ENCODE results near the gene UBE2E2. TPM values are rescaled to one million over a fixed set of nuclear protein-coding genes. Genes with fewer than 3 reads are reported as not detected.

The UBE2E2 gene
- total RNA-seq, 1 donor: 41.5 TPM

GRCh38 chr3:23236890-23237289 lies 33.8 kb downstream of the UBE2E2 start:
- H3K4me3 ChIP-seq (ENCODE audit: low read depth, low read length): no peak overlapping the region
- DNase-seq (ENCODE audit: low read depth): no peak
- TF ChIP-seq, protein P1, sequence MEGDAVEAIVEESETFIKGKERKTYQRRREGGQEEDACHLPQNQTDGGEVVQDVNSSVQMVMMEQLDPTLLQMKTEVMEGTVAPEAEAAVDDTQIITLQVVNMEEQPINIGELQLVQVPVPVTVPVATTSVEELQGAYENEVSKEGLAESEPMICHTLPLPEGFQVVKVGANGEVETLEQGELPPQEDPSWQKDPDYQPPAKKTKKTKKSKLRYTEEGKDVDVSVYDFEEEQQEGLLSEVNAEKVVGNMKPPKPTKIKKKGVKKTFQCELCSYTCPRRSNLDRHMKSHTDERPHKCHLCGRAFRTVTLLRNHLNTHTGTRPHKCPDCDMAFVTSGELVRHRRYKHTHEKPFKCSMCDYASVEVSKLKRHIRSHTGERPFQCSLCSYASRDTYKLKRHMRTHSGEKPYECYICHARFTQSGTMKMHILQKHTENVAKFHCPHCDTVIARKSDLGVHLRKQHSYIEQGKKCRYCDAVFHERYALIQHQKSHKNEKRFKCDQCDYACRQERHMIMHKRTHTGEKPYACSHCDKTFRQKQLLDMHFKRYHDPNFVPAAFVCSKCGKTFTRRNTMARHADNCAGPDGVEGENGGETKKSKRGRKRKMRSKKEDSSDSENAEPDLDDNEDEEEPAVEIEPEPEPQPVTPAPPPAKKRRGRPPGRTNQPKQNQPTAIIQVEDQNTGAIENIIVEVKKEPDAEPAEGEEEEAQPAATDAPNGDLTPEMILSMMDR (IDR thresholded peaks at IDR 0.05; ENCODE audit: insufficient read depth, low read depth, low read length): no peak

DNA sequence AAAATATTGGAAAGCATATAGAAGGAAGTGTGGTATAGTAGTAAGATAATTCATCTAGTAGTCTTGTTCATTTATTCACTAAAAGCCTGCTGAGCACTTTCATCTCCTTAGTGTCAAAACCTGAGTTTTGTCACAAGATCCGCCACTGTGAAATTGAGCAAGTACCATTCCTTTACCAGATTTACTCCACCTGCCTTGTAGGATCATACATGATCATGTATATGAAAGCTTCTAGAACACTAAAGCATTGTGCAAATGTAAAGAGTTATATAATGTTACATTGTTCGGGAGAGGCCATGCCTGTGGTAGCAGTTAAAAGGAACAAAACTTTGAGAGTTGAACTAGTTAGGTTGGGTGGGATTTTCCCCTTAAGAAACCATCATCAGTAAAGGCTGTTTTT lies 35.0 kb downstream of the UBE2E2 start:
- no peak for DNase-seq (ENCODE audit: low read depth)
- TF ChIP-seq, protein P1 (IDR thresholded peaks at IDR 0.05; ENCODE audit: insufficient read depth, low read depth, low read length): no peak
- H3K4me3 ChIP-seq (ENCODE audit: low read depth, low read length): no peak overlapping the region

- no peak overlapping the region for H3K4me3 ChIP-seq (ENCODE audit: low read depth, low read length)
- DNase-seq (ENCODE audit: low read depth): no peak
- TF ChIP-seq, protein P1 (IDR thresholded peaks at IDR 0.05; ENCODE audit: insufficient read depth, low read depth, low read length): no peak
Measured at GRCh38 chr3:23238578-23238977, 35.5 kb downstream of the UBE2E2 start.

- no peak overlapping the region for H3K4me3 ChIP-seq (ENCODE audit: low read depth, low read length)
- TF ChIP-seq, protein P1 (IDR thresholded peaks at IDR 0.05; ENCODE audit: insufficient read depth, low read depth, low read length): no peak
- DNase-seq (ENCODE audit: low read depth): no peak
Measured at GRCh38 chr3:23239211-23240068, 36.3 kb downstream of the UBE2E2 start.

- H3K4me3 ChIP-seq (ENCODE audit: low read depth, low read length): no peak overlapping the region
- TF ChIP-seq, protein P1 (IDR thresholded peaks at IDR 0.05; ENCODE audit: insufficient read depth, low read depth, low read length): no peak
Measured at GRCh38 chr3:23240171-23240785, 37.2 kb downstream of the UBE2E2 start.

GRCh38 chr3:23241256-23241655 lies 38.1 kb downstream of the UBE2E2 start:
- TF ChIP-seq, protein P1 (IDR thresholded peaks at IDR 0.05; ENCODE audit: insufficient read depth, low read depth, low read length): no peak
- no peak for DNase-seq (ENCODE audit: low read depth)
- H3K4me3 ChIP-seq (ENCODE audit: low read depth, low read length): no peak overlapping the region

More at GRCh38 chr3:23240171-23240785, 37.2 kb downstream of the UBE2E2 start:
- no peak for DNase-seq (ENCODE audit: low read depth)

All from fibroblast of villous mesenchyme (primary cell).